Gastrocnemius medialis (tissue), 4 donors: ENCODE data around the gene ZNF197.

Source experiments
- POLR2A ChIP-seq, 2 donors: fragments of 450-650 bp; IDR thresholded peaks; one replicate each; pipeline ENCODE4 v1.6.1; 2017; ENCODE audit warnings: antibody characterized with exemption in 2 of 2, mild to moderate bottlenecking in 2 of 2, moderate library complexity in 2 of 2
- TF ChIP-seq, protein P1 (sequence below), 5 experiments: fragments of 450-650 bp in 3 of 5; fragments of 200-600 bp in 2 of 5; sonication (generic) in 2 of 5; IDR thresholded peaks in 4 of 5; conservative IDR thresholded peaks in 1 of 5; 1 replicate in 4 of 5; 2 replicates in 1 of 5; pipeline ENCODE4 v1.5.1; 2016 to 2019; ENCODE audit warnings: antibody characterized with exemption in 5 of 5, mild to moderate bottlenecking in 3 of 5, moderate library complexity in 3 of 5

DNA sequence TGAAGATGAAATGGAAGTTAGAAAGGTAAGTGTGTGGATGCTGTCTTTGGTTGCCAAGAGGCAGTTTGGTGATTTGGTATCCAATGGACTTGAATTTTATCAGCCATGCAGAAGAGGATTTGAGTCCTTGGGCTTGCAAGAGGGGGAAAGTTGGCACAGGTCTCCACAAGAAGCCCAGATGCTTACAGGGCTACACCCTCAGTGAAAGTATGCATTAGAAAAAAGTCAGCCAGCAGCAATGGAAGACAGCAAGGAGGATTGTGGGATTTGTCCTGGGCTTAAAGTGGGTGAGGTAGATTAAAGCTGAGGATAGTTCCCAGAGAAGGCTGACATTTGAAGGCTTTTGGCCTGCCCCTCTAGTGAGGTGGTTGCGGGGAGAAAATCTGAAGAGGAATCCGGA, 23.1 kb upstream of the ZNF197 start:
- no peak for TF ChIP-seq POLR2A (IDR thresholded peaks at IDR 0.05)
- TF ChIP-seq, protein P1, sequence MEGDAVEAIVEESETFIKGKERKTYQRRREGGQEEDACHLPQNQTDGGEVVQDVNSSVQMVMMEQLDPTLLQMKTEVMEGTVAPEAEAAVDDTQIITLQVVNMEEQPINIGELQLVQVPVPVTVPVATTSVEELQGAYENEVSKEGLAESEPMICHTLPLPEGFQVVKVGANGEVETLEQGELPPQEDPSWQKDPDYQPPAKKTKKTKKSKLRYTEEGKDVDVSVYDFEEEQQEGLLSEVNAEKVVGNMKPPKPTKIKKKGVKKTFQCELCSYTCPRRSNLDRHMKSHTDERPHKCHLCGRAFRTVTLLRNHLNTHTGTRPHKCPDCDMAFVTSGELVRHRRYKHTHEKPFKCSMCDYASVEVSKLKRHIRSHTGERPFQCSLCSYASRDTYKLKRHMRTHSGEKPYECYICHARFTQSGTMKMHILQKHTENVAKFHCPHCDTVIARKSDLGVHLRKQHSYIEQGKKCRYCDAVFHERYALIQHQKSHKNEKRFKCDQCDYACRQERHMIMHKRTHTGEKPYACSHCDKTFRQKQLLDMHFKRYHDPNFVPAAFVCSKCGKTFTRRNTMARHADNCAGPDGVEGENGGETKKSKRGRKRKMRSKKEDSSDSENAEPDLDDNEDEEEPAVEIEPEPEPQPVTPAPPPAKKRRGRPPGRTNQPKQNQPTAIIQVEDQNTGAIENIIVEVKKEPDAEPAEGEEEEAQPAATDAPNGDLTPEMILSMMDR (IDR thresholded peaks at IDR 0.05 in 4 of 5, conservative IDR thresholded peaks at IDR 0.05 in 1 of 5), result no peak
